C1 segment of cervical spinal cord (tissue), 14 donors: Measurements from ENCODE around the gene COLEC11.
A peak's percentile ranks its signal among the peaks of the same experiment; 100 is the strongest.

ENCODE experiments used
- DNase-seq, 14 donors: peaks; one replicate each; lab custom pipeline; 2025; lab: John Stamatoyannopoulos, UW

COLEC11 gene

DNA sequence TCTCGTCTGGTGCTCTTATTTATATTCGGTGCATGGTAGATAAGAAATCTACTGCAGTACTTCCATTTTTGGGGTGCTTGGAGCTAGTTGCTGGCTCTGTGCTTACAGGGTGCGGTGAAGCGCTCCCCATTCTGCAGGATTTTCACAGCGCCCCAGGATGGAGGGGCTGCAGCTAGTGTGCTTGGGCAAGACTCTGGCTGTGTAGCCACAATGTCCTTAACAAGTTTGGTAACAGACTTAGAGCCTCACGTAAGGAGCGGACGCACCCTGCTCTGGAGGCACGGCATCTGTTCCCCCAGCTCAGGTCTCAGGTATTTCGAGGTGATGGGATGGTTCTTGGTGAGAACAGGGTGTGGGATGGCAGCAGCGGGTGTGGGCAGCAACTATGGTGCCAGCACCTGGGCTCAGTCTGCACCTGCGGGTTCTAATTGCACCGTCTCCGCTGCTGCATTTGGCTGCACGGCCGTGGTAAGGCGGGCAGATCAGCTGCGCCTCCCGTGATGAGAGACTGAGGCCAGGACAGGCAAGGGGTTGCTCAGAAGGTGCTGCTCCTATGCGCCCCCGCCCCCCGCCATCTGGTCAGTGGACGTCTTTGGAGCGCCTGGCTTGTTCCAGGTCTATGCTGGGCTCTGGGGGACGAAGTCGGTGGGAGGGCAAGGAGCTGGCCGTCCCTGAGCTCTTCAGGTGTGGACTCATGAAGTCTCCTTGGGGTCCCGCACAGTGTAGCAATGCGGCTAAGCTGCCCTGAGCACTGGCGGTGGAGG is 43.0 kb downstream of the COLEC11 start:
- no peak for DNase-seq

DNA sequence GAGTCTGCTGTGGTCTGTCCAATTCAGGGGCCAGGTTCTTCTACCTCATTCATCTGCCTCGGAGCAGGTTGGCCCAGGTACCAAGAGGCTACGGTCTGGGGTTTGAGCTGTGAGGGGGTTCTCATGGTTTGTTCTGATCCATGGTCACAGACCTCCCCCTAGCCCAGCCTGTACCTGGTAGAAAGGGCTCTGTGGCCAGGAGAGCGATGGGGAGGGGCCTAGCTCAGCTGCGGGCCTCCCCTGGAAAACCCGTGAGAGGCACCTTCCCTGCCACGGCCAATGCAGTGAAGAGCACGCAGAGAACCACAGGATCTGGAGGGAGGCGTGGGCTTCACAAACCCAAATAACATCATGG is 43.5 kb downstream of the COLEC11 start:
- no peak for DNase-seq

DNA sequence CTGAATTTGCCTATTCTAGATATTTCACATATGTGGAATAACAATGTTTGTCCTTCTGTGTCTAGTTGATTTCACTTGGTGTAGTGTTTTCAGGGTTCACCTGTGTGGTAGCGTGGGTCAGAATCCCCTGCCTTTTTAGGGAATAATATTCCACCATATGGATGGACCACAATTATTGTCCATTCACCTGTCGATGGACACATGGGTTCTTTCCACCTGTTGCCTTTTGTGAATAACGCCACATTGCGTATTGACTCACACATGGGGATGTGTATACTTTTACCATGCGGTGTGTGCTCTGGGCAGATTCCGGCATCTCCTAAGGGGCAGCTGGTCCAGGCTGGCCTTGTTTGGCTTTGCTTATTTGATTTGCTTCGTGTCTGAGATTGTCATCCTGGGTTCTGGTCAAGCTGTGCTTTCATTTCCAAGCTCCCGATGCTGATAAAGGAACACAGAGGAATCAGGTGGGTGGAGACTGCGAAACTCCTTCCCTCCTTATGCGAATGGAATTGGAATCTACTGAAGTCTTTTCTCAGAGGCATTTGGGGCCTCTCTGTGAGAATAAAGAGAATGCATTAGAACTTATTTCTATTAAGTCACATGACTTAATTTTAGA is 44.2 kb downstream of the COLEC11 start:
- DNase-seq, result no peak

DNA sequence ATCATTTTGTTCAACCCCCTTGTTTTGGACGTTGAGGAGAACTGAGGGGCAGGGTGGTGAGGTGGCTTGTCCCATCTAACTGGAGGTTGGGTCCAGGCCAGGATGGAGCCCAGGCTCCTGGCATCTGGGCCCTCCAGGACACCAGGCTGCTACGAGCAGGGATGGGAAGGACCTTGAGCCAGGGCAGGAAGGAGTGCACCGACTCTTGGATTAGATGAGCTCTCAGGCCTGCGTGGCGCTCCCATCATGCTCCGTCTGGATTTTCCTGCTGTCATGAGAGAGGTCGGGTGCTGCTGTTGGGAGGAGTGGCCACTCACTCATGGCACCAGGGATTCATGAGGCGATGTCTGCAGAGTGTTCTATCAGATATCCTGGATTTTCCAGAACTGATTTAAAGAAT is 44.7 kb downstream of the COLEC11 start:
- DNase-seq, result no peak

DNA sequence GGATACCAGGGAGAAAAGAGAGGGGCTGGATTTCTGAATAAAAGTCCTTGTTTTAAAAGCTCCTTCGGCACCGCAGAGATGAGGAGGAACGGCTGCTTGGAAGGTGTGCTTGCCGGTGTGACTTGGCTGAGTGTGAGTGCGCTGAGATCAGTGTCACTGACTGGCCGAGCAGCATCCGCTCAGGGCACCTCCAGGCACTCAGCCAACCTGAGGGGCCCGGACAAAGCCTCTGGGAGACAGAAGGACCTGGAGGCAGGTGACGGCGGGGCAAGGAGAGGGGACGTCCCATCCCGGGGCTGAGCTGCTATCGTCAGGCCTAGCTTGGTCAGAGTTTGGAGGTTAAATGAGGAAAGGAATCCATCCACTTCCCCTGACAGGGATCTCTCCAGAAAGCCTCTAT is 46.3 kb downstream of the COLEC11 start:
- DNase-seq, result no peak

DNA sequence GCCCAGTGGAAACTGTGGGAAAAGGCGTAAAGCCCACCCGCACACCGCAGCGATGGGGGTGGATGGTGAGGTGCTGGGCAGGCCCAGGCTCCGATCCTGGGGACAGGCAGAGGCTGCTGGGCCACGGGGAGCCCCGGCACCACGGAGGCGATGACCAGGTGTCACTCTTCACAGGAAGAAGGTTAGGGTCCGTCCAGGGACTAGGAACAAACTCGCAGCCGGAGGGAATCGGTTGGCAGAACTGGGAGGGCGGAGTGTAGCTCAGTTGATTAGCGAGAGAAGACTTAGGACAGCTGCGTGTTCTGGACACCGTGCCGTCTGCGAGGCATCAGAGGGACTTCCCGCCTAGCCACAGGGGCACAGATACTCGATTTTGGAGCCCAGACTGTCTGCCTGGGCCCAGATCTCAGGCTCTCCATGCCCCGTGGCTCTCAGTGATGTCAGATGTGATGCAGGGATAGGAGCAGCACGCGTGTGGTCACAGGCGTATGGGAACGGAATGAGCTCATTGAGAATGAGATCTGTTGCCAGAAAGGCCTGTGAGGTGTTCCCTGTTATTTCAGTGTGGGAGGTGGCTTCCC is 47.0 kb downstream of the COLEC11 start:
- DNase-seq, result no peak

DNA sequence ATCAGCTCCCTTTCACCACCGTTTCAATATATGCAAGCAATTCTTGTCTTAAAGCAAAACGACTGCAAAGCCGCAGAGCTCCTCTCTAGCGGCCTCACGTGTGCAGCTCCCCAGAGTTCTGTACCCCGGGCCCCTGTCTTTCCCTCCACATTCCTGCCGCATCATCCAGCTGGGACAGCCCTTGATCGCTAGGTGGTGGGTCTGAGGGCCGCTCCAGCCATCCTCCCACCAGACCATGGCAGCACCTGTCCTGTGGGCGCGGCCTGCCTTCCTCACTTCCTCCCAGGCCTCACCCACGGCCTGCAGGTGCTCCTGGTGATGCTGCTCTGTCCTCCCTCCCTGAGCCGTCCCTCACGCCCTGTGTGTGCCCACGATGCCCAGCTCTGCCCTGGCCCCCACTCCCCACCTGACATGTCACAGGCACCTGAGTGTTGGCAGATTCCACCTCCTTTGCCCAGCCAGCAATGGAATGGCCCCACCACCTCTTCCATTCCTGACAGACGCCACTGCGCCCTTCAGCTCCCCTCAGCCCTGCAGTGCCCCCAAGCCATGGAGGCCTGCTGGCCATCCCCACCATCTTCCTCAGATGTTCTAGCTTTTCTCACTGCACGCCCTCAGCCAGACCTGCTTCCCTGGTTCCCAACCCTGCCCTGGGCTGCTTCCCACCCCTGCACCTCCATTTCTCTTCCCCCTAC is 47.8 kb downstream of the COLEC11 start:
- no peak for DNase-seq

DNA sequence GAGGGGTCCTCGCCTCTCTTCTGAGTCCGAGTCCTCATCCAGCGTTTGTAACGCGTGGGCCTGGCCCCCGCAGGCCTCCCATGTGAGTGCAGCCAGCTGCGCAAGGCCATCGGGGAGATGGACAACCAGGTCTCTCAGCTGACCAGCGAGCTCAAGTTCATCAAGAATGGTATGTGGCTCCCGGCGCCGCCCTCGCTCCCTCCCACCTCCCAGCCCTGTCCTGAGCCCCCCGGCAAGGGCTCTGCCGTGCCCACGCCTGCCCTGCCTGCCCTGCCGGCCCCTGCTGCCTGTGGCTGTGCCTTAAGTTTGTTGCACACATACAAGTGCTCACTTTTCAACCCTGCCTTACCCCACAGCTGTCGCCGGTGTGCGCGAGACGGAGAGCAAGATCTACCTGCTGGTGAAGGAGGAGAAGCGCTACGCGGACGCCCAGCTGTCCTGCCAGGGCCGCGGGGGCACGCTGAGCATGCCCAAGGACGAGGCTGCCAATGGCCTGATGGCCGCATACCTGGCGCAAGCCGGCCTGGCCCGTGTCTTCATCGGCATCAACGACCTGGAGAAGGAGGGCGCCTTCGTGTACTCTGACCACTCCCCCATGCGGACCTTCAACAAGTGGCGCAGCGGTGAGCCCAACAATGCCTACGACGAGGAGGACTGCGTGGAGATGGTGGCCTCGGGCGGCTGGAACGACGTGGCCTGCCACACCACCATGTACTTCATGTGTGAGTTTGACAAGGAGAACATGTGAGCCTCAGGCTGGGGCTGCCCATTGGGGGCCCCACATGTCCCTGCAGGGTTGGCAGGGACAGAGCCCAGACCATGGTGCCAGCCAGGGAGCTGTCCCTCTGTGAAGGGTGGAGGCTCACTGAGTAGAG is 48.7 kb downstream of the COLEC11 start:
- DNase-seq, result no peak

DNA sequence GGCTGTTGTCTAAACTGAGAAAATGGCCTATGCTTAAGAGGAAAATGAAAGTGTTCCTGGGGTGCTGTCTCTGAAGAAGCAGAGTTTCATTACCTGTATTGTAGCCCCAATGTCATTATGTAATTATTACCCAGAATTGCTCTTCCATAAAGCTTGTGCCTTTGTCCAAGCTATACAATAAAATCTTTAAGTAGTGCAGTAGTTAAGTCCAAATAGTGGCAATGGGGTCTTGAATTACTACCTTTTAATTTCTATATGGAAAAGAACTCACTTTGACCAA is 49.3 kb downstream of the COLEC11 start:
- no peak for DNase-seq

DNA sequence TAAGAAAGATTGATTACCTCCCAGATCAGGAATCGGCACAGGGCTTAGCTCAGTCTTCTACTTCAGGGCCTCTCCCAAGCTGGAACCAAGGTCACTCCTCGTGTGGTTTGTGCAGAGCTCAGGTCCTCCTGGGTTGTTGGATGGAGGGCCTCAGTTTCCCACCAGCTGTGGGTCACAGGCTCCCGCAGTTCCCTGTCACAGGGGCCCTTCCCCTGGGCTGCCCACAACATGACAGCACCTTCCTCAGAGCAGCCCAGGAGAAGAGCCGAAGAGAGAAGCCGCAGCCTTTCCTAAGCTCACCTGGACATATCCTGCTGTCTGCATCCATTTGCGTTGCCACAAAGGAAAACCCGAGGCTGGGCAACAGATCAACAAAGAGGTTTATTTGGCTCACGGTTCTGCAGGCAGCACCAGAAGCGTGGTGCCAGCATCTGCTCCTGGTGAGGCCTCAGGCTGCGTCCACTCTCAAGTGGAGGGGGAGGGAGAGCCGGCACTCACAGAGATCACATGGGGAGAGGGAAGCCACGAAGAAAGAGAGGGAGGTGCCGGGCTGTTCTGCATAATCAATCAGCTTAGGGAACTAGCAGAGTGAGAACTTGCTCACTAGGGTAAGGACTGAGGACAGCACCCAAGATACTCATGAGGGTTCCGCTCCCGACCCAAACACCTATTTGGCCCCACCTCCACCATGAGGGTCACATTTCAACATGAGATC is 50.1 kb downstream of the COLEC11 start:
- DNase-seq, result no peak

DNA sequence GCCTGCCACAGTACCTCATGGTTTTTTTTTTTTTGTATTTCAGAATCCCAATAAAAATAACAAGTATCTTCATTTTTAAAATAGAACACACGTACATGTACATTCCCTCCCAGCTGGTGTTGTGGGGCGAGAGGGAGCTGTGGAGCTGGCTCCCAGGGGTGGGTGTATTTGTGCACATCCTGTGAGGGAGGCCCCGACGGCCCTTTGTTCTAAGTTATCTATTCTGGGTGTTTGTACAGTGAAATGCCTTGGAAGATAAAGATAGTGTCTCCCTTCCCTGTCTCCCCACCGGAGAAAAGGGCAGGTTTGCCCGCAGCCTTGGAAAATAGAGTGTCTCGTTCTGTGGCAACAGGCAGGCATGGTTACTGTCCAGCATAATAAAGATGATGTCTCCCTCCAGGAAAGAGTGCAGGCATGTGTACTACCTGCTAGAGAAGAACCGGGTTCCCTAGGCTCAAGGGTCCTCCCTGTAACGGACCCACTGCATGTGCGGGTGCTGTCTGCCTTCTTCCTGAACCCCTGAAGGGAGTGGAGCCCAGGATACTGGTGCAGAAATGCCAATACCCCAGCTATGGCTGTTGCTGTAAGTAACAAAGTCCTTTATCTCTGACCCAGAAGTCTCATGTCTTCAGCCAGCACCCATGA is 51.0 kb downstream of the COLEC11 start:
- no peak for DNase-seq

DNA sequence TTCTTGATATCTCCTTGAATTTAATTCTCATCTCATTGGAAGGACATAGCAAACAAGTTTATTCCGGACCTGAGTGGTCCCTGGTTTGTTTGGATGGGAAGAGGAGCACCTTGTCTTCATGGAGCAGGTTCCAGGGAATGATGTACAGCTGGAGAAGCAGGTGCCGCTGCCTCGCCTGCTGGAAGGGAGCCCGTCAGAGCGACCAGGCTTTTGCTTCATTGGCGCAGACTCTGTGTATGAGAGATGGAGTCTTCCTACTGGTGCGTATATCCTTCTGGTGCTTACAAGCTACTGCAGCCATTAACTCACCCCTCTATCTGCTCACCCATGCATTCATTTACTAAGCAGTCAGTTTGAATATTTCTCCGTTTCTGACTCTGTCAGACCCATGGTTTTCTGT is 51.5 kb downstream of the COLEC11 start:
- no peak for DNase-seq

DNA sequence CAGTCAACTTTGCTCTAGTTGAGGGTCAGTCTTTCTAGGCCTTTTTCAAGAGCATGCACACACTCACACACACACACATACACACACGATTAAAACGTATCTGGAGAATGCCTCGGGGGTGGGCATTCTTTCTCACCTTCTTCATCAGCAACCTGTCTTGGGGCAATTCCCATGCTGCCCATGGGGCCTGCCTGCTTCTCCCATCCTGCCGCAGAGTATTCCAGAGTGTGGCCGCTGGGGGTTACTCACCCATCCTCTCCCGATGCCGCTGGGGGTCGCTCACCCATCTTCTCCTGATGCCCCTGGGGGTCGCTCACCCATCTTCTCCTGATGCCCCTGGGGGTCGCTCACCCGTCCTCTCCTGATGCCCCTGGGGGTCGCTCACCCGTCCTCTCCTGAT is 52.3 kb downstream of the COLEC11 start:
- no peak for DNase-seq

DNA sequence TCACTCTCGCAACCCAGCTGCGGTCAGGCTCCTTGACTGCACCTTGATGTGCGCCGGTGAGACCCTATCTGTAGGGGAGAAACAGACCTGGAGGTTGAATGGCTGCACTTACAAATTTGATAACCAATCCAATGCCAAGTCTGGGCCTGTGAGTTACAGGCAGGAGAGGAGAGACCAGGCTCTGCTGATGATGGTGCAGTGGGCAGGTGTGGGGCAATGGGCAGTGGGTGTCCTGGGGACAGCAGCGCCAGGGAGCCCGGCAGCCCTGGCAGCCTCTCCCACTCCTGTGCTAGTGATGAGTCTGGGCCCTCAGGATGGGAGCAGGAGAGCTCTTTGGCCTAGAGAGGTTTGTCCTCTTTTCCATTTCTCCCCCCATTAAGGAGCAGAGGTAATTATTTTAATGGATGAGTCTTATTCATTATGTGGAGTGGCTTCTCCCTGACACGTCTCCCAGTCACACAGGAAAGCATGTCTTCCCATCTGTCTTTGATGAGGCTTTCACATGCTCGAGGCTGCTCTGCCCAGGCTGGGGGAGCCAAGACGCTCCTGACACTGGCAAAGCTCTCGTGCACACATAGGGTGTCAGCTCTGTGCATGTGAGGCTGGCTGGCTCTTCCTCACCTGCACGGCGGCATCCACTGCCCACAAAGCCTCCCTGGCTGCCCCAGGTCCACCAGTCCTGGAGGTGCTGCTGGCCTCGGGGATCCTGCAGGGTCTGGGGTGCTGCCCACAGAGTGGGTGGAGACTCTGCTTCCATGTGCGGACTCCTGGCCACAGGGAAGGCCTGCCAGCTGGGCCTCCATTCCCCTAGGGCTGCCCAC is 53.1 kb downstream of the COLEC11 start:
- no peak for DNase-seq

DNA sequence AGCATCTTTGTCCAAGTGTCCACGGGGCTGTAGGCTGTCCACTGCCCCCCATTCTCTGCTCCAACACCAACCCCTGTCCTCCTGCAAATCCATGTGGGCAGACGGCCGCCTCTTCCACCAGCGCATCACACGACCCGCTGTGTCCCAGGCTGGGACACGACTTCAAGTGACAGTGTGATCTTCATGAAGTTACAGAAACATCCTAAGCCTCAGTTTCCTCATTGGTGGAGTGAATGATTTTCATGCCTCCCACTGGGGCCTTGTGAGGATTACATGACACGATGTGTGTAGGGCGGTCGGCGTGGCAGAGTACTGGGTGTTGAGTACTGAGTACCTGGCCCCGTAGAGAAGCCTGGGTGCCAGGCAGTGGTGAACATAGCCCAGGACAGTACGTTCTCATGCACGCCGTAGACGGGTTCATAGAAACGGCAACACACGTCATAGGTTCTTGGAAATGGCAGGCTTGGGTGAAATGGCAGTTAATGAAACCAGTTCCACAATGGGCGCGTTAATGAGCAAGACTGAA is 53.8 kb downstream of the COLEC11 start:
- DNase-seq, result no peak

DNA sequence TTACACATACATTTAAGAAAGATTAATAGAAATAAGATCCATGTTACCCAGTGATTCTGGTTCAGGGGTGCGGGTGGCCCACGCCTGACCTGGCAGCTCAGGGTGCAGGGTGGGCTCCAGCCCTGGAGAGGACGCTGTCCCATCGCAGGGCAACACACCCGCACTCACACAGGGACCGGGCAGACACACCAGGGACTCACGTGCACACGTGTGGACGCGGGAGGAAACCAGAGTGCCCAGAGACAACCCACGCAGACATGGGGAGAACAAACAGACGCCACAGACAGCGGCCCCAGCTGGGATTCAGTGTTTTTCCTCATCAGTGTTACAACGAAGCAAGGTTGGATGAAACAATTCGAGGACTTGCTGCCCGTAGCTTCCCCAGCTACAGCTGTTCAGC is 54.7 kb downstream of the COLEC11 start:
- no peak for DNase-seq

DNA sequence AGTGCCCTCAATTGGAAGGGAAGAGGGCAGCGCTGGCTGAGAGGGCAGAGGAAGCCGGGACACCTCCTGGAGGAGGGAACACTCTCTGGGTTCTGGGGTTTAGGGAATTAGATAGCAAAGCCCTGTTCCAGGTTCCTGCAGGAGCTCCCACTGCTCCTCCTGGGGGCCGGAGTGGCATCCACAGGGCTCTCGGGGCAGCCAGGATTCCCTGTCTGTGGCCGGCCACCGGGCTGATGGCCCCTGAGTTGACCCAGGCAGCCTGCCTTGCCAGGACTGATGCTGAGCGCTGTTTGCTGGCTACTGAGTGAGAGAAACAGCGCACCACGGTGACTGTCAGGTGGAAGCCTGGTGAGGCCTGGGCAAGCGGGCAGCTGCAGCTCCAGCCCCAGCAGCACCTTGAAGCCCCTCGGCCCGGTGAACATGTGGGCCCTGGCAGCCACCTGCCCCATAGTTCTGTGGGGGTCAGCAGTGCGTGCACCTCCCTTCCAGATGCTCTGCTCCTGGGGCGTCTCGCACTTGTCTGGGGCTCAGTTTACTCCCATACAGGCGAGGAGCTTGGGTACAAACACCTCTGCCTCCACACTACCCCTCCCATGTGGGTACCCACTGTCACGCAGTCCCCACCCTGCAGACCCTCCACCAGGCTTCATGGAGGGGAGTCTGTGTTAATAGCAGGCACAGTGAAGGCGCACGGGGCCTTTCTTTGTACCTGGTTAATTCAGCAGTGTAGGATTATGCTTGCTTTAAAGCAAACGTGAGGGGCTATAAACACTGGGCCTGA is 55.4 kb downstream of the COLEC11 start:
- no peak for DNase-seq

DNA sequence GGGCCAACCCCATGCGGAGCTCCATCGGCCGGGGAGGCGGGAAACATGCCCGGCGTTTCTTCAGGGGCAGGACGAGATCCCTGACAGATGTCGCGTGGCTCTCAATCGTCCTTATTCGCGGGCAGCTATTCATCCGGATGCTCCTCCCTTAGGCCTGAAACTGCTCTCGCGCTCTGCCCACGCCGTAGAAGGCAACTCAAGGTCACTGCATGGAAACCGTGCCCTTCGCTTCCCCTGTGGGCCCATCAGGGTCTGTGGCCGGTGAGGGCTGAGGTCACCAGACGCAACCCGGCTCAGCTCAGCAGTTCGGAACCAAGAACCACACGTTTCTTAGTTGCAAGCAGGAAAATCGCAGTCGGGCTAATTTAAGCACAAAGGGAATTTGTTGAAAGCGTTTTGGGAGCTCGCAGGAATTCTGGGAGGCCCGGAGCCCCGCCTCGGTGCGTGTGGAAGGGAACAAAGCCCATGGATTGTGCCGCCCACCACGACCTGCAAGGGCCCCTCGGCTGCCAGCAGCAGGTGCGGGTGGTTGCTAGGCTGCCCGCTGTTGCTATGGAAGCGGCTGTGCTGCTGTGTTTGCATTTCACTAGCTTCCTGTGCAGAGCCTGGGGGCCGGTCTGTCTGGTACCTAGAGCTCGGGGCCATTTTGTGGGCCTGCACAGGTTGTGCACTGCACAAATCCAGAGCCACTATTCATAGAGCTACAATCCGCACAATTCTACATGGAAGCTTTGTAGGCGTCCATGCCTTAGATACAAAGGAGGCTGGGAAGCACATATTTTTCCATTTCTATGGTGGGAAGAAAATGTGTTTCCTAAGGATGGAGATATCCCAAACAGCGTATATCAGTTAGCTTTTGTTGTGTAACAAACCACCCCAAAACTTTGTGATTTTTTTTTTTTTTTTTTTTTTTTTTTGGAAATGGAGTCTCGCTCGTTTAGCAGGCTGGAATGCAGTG is 57.1 kb downstream of the COLEC11 start:
- DNase-seq, result peak in 9 of 14 donors; percentile 10 to 82 (median 52)
